GM19023 (cell line): Measurements from ENCODE around the gene LBR.

Source experiments
- ATAC-seq: cut with Tn5 transposase; IDR thresholded peaks from one replicate; pipeline ENCODE4 v1.9.1; 2021; ENCODE audit warnings: mild to moderate bottlenecking, moderate library complexity; ENCODE audit not compliant: unreplicated experiment

LBR gene

DNA sequence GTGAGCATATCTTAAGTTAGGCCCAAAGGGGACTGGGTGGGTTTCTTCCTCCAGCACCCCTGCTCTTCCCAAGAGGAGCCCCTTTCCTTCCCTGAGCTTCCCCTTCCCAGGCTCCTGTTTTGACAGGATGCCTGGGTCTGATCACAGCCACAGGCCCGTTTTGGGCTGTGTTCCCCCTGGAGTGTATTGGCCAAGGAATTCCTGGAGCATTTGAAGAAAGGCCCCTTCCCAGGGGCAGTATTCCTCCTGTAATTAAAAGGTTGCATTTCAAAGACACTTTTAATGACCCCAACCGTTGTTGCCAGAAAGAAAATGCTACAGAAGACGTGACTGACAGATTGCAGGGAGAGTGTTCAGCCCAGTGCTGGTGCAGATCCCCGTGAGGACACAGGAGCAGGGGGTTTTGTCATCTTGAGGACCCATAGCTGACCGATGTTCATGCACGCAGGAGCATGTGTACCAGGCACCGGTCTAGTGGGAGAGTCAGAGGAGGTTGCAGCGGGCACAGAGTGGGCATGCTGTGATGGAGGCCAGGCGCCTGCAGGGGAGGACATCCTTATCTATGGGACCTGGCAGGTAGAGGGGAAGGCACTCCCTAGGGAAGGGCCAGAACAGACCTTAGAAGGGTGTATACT lies 19.3 kb upstream of the LBR start:
- ATAC-seq = no peak

DNA sequence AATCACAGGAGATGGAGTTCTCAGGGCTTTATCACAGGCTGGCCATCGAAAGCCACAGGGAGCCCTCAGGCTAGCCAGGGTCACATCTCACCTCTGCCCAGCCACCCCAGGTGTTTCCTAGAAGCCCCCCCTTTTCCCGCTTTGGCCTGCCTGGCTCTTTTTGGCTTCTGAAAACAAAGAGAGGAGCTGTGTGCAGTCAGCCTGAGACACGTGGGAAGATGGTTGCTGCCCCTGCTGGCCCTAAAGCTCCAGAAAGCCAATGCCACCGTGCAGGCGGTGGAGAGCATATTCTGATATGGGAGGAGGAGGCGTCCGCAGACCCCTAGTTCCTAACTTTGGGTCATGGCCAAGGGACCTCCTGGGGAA lies 18.7 kb upstream of the LBR start:
- ATAC-seq = no peak

DNA sequence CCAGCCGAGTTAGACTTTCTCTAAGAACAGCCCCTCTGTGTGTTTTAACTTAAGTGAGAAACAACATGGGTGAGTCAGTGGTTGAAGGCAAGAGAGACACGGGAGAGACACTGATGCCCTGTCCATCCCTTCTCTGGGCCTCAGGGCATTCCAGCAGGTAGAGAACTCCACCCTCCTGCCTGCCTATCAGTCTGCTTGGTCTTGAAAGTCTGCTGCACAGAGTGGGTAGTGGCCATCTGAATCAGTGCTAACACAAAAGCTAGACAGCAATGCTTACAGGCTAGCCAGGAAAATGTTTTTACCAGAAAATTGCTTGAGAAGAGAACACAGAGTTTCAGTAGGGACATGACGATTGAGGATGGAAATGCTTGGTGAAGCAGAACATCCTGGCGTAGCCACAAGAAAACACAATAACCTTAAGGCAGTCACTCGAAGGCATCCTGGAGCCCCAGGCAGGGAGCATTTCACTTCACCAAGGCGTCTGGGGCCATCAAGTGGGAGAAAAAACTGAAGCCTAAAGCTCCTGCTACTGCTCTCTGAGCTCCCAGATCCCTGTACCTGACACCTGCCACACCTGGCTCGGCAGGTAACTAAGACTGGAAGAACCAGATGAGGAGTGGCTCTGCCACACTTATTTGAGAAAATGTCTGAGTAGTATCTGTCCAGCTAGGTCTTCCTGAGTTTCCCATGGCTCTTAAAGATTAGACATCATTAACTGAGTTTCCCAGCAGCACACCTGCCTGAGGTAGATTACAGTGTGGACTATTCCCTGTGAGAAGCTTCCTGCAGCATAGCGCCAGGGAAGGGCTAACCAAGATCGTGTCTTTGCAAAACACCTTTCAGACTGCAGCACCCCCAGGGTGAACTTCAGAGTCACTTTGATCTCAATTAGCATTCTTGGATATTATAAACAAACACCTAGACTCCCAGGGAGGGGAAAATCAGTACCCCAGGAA lies 18.1 kb upstream of the LBR start:
- ATAC-seq = no peak

DNA sequence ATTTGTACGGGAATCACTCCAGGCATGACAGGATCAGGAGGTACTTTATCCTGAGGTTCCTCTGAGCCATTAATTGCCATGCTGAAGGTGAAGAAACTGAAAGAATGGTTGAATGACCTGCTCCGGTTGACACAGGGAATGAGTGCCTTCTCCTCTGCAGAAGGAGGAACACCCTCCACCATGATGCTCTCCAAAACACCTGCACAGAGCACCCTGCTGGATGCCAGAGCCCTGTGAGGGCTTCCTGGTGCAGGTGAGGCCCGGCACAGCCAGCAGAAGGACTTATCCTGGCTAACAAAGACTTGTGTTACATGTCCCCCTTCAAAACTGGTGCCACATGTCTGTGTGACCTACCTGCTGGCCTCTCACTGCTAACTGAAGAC lies 14.3 kb upstream of the LBR start:
- ATAC-seq = no peak

DNA sequence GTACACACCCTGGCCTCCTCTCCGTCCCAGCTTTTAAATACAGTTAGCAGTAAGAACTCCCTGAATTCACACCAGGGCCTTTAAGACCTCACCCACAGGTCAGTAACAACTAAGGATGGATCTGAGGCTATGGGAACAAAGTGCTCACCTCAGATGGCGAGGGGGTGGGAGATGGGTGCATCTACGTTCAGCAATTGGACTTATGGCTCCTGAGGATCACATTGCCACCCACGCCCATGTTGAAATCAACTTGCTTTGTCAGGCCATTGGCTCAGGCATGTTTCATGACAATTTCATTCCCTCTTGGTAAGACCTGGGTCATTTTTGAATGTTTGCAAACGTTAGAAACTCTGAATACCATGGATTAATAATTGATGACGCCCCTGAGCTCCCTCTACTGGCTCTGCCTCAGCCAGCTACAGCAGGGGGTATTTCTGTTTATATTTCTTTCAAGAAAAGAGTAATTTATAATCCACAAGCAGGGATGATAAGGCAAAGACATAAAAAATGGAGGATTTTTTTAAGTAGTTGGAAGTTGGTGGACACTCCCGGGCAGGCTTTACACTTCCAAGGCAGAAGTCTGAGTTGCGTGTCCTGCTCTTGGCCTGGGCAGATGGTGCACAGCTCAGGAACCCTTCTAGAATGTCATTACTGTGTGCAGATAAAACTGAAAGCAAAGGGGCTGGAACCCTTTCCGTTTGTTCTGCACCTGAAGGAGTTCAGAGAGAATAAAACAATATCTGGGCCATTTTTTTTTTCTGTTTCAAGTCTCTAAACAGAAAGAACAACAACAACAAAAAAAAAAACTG lies 13.7 kb upstream of the LBR start:
- ATAC-seq = peak; percentile 39

- ATAC-seq = no peak
Measured at GRCh38 chr1:225440380-225441221, 12.8 kb upstream of the LBR start.

GRCh38 chr1:225437710-225438437 lies 10.0 kb upstream of the LBR start:
- no peak for ATAC-seq

DNA sequence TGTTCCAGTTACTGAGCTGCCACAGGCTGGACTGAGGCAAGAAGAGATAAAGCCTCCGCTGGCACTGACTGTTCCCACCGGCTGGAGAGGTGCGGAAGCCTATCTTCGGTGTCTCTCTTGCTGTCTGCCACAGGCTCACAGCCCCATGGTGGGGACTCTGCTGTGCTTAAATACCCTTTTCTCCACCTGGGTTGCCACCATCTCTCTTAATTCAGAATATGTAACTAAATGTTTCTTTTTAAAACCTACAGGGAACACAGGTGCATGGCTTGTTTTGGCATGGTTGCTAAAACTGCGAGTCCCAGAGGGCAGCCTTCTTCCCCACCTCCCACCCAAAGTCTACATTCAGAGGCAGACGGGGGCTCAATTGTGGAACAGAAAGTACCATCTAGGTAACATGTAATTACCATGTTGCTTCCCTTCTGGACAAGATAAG lies 8.1 kb upstream of the LBR start:
- ATAC-seq = peak; percentile 60

DNA sequence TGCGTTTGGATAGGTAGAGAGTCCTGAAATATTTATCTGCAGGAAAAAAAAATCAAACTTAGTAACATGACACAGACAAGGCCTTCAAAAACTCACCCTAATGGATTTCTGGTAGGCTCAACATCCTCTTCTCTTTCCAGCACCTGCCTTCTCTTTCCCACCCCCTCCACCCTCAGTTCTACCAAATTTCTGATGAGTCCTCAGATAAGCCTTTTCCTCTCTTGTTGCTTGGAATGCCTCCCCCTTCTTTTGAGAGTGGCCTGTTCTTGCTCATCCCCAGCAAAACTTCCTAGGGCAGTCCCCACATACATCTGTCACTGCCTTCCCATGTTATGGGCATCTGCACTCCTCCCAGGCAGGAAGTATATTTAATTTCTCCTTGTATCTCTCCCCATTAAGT lies 7.6 kb upstream of the LBR start:
- ATAC-seq = peak; percentile 1

DNA sequence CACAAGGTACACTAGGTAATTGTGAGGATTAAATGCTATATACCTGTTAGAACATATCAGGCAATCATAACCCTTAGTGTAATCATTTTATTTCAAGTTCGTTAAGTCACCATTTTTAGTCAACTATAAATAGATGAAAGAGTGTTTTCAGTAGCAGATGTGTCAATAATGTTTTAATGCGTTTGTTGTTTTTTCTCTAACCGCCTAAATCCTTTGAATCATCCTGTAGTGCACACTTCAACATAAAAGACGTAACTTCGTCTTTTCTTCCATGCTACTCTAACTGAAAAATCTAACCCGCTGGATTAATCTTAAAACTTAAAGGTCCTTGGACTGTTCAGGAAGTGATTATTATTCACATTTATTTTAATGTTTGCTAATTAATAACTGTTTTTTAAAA lies 7.2 kb upstream of the LBR start:
- ATAC-seq = no peak

GRCh38 chr1:225434046-225434445 lies 6.2 kb upstream of the LBR start:
- ATAC-seq = no peak

GRCh38 chr1:225431081-225431863 lies 3.4 kb upstream of the LBR start:
- no peak for ATAC-seq

DNA sequence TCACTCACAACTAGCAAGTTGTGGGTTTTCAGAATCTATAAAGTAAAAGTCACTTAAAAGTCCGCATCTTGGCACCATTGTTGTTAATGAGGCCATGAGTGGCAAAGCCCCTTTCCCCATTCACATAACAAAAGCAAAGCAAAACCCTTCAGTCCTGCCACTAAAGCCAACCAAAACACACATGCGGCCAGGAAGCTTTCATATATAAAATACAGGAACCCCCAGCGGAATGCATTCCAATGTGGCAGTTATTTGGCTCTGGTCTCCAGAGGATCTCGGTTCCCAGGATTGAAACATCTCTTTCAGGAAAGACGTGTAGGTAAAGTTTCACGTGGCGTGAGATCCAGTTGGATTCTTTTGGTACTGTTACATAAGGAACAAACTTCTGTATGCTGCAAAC lies 2.5 kb upstream of the LBR start:
- no peak for ATAC-seq

DNA sequence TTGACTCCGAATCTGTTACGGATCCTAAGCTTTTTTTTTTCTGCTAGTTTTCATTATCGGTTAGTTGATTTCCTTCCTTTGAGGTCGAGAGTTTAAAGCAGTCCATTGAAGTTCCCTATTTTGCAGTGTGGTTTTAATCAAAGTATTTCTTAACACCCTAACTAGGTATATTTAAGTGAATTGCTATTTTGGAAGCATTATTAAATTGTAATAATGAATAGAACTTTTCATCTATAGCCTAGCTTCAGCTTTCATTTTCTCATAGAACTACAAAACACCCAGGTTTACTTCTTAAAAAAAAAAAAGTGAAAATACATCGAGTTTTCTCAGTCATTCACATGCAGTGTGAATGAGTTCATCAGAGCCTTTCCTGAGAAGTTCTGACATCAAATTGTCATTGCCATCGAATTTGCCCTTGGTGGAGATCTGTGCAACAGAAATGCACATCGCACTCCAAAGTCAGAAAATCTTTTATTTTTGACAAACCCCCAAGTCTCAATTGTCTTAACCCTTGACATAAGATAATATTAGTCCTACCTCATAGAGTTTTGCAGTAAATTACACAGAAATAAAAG lies 1.1 kb upstream of the LBR start:
- ATAC-seq = no peak

GRCh38 chr1:225428068-225428880 lies 436 bp upstream of the LBR start:
- peak; percentile 93 for ATAC-seq

DNA sequence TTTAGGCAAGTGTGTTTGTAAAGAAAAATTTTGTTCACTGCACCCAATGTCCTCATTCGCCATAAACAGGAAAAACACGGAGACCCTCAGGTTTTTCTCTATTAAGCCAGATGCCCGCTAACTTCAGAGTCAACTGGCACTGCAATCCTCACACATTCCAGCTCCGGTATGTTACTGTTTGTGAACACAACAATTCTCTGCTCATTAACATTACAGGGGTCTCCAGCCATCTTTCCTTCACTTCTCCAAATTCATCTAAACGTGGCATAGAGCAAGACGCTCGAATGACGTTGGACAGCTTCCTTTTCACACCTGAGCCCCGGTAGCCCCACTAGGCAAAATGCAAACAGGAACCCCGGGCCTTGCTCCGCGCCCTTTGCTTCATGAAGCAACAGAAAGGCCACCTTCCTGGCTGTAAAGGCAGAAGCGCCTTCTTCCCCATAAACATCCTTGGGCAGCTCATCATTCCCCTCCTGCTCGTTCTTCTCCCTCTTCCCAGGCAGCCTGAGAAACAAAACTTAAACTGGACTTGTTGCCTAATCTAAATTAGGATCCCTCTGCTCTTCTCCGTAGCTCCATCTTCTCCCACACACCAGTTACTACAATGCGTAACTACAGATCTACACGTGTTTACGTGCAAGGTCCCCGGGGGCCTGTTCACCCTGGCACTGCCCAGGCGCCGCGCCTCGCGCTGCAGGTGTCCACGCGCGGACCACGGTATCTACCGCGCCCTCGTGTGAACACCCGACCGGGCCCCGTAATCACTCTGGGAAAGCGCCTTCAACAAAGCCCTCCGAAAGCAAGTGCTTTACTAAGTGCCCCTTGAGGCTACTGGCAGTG lies 1.2 kb downstream of the LBR start:
- peak; percentile 3 for ATAC-seq

GRCh38 chr1:225425201-225425786 lies 2.5 kb downstream of the LBR start:
- no peak for ATAC-seq
